HG02588 (cell line): ENCODE data around the gene SPRED2.

ENCODE experiments used
- ATAC-seq: cut with Tn5 transposase; IDR thresholded peaks from one replicate; pipeline ENCODE4 v1.9.1; 2021; ENCODE audit warnings: mild to moderate bottlenecking, moderate library complexity; ENCODE audit not compliant: unreplicated experiment

SPRED2 gene

DNA sequence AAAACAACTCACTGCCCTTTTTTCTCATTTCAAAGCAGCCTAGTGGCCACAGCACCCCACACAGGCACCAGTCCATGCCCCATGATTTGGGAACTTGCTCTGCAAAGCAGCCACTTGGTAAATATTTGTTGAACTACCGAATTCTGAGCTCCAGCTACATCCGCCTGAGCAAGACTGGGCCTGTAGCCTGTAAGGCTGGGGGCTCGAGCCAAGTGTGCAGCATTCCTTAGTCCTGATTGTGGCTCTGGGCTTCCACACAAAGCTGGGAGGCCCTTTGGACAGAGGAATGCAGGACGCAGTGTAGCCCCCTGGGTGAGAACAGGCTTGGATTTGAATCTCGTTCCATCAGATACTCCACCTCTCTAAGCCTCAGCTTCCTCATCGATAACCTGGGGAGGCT, 116.3 kb downstream of the SPRED2 start:
- ATAC-seq, result no peak

DNA sequence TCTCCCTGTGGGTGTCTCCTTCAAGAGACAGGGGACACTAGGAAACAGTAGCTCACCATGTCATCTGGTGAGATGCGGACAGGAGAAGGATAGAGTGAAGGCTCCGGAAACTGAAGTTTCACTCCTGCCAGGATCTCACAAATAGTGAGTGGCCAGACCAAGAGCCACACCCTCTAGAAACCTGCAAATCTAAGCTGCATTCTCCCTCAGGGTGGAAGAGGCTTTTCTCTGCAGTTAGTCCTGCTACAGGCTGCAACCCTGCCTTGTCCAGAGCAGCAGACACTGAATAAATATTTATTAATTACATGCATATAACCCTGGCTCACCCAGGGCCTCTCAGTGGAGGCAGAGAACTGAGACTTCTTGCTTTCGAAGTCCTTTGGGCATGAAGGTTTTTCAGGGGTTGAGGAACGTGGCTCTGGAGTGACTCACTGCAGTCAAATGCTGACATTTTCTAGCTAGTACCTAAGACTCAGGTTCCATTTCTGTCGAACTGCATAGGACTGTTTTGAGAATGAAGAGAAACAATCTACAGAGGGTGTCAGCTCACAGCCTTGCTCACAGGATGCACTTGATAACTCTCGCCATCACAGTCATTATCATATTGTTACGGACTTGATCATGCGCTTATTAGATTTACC, 117.5 kb downstream of the SPRED2 start:
- no peak for ATAC-seq

DNA sequence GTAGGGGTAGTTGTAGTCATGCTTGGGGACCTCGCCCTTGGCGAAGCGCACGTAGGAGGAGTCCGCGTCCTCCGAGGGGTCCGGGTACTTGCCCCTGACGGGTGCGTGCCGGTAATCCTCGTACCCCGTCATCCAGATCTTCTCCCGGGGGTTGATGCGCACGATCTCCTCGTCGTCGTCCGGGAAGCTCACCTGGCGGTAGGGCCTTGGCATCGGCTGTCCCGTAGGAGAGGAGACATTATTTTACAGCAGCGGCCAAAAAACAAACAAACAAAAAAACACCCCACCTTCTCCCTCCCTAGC, 118.5 kb downstream of the SPRED2 start:
- ATAC-seq, result no peak

DNA sequence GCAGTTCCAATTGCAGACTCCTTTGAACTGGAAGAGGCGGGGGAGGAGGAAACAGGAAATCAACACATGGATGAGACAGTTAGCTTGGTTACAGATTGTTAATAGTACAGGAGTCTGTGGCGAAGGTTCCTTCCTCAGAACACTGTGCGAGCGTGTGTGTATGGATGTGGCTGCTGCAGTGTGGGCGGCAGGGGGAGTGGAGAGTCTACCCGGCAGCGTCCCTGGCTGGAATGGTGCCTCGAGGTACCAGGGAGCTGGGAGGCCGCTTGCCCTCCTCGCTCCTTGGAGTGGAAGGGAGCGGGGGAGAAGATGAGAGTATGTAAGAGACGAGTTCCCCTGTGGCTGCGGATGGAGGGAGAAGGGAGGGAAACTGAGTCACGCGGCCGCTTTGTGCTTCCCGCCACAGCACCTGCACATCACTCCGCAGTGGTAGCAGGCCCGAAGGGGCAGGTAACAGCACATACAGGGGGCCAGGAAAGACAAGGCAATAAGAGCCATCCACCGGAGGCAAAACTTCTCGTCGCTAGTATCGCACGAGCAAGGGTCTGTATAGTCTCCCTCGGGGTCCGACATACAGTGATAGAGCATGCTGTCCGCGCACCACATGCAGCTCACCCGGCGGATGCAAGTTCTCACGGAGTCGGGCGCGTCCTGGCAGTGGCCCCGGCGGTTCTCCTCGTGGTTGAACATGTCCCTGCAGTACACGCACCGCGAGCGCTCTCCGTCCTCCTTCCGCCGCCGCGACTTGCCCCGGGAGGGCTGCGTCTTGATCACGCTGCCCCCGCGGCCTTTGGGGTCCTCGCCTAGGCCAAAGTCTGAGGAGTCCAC, 119.1 kb downstream of the SPRED2 start:
- ATAC-seq, result no peak

DNA sequence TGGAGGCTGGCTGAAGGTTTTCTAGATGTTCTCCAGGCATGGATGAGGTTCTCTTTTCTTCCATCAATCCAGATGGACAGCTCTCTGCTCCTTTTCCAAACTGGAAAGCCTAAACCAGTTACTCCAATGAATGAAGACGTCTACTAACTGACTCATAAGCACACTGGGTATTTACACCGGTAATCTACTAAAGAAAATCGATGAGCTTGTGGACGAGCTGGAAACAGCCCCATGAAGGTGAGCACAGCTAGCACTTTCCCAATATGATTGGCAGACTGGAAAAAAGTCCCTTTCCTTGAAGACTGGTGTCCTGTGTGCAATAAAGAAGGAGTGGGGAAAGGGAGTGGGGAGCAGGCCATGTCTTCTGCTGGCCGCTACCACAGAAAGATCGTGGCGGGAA, 120.8 kb downstream of the SPRED2 start:
- ATAC-seq, result no peak

DNA sequence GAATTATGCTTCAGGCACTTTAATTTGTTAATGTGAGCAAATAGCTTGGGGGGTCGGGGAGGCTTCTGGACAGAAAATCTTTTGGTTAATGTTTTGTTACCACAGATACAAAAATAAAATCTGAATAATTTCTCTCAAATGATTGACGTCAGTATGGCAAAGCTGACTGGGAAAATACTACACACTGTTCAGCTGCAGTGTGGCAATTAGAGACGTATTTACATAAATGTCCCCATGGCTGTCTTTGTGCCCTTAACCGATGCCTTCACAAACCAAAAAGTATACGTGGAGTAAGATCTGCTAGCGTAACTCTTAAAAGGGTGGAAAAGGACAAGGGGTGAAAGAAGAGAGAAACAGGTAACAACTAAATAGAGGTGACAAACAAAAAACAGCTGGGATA, 121.3 kb downstream of the SPRED2 start:
- ATAC-seq, result no peak

DNA sequence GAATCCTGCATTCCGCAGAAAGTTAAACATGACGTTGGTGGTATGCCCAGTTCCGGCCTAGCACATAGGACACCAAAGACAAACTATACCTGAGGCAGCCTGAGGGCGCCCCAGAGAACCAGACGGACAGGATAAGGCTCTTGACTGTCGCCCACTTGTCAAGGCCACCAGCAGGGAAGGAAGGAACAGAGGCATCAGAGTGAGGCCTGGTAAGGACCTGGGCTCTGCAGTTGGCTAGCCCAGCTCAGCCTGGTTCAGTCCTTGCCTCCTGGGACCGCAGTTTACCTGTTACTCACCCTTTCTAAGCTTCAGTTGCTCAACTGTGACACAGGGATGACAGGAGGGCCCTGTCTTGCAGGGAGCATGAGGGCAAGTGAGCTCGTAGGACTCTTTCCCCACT, 122.7 kb downstream of the SPRED2 start:
- no peak for ATAC-seq

DNA sequence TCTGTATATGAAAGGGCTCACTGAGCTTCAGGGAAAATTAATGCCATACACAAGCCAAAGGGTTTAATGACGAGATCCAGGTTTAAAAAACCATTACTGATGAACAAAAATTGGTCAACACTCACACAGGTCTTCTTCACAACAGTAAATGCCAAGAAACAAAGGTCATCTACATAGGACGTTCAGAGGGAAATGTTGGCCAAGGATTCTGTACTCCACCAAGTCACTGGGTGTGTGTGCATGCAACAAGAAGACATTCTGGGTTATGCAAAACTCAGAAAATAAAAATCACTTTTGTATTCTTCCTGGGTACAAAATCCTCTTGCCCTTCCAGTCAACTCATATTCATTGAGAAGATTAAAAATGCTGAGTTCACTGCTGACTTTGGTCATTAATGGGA, 126.5 kb downstream of the SPRED2 start:
- no peak for ATAC-seq

DNA sequence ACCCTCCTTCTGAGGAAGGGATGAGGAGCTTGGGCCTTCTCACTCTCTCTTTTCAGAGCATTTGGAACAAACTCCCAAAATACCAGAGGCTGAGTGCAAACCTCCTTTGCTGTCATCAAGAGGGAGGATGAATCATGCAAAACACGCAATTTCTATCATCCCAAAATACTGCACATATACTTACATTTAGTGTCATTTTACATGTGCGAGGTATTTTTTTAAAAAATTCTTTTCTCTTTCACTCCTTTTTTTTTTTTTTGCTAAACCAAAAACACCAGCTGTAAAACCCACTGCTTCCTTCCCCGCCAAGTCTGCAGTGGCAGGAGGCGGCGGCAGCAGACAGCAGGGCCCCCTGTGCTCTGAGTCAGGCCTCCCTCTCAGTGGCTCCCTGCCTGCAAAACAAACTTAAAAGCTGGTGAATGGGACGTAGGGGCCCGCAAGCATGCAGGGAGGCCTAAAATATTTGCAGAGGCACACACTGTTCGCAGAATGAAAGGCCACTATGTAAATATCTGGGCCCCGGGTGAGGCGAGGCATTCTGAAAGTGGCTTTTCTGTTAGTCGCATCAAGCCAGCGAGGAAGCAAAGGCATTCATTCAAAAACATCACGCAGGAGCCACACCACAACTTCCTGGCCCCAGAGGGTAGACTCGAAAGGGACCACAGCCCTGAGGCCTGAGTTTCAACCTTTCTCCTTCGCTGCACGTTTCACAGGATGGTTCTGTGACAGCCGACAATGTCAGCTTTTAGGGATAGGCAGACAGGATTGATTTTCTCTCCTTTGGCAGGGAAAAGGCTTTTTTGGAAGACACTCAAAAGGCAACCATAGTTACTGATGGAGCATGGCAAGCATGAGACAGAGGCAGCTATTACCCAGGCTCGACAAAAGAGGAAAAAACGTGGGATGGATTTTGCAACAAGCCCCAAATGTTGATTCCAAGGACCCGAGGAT, 131.4 kb downstream of the SPRED2 start:
- ATAC-seq, result peak; percentile 88

DNA sequence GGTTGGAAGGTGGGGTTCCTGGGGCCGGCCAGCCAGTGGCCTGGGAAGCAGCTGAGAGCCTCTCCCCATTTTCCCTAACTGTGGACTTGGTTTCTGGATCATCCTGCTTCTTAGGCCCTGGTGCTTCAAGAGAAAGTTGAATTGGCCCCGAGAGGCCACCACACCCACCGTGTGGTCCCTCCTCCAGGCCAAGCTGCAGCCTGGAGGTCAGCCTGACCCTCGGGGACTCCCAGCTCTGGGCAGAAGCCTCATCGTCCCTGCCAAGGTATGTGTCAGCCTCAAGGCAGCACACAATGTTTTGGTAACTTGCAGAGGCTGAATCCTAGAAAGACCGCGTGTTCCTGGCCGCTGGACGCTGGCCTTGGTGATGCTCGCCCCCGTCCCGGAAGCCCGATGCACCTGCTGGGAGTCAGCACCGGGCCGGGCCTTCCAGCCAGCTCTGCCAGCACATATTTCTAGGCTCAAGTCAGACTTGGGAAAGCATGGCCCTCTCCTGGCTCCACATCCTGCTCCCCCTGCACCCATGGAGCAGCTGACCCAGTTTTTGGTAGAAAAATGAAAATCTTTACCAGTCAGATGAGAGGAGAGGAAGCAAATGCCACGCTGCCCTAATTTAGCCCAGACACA, 132.2 kb downstream of the SPRED2 start:
- ATAC-seq, result no peak

DNA sequence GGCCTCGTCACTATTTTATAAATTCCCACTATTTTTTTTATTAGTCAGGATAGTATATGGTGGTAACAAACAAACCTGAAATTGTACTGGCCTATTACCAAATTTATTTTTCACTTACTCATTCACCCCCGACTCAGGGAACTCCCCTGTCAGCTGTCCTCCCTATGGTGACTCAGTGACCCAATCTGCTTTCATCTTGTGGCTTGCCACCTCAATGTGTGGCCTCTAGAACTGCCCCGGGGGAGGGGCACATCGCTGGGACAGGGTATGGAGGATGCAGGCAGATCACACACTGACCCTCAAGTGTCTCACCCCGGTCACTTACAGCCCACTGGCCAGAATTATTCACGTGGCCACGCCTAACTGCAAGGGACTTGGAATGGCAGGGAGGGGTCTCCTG, 133.2 kb downstream of the SPRED2 start:
- no peak for ATAC-seq

DNA sequence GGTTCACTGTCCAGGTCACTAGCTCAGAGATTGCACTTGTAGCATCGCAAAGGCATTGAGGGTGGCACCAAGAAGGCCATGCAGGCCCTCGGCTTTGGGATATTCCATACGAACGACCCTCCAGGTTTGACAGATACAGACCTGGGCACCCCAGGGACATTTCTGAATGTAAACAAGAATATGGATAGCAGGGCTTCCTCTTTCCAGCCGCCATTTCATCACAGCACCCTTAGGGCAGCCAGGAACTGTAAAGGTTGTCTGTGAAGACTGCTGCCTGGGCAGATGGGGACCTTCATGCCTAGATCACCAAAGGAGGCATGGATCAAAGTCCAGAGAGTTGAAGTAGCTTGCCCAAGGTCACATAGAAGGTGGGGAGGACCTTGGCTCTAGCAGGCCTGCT, 134.3 kb downstream of the SPRED2 start:
- no peak for ATAC-seq

DNA sequence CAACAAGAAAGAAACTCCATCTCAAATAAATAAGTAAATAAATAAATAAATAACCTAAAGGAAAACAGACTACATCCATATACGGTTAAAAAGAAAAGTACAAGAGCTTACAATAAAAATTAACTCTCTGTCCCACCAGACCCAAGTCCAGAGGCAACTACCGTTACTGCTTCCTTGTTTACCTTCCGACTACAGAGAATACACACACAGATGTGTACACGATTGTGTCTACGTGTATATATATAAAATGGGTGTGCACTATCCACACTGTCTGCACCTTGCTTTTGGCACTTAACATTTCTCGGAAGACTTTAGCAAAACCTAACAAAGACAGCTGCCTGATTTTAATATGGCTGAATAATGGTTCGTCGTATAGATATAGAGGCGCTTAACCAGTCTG, 134.9 kb downstream of the SPRED2 start:
- ATAC-seq, result no peak

DNA sequence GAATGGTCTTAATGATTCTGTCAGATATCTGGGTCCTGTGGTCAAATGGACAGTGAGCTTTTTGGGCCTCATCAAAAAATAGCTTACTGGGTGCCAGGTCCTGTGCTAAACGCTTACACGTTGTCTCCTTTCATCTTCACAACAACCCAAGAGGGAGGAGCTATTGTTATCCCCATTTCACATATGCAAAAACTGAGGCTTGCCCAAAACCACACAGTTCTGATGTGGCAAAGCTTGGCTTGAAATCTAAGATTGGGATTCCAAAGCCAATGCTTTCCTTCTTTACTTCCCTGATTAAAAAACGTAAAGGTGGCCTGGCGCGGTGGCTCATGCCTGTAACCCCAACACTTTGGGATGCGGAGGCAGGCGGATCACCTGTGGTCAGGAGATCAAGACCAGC, 135.4 kb downstream of the SPRED2 start:
- no peak for ATAC-seq

DNA sequence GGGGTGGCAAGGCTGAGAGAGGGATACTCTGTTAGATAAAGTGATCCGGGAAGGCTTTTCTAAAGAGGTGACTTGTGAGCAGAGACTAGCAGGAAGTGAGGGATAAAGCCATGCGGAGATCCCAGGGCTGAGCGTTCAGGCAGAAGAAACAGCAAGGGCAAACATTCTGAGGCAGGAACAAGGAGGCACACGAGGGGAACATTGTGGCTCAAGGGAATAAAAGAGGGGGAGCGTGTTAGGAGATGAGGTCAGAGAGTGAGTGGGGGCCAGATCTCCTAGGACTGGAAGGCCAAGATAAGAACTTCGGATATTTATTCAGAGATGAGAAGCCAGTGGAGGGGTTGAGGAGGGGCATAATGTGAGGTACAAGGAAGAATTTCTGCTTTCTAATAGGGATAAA, 137.7 kb downstream of the SPRED2 start:
- no peak for ATAC-seq

DNA sequence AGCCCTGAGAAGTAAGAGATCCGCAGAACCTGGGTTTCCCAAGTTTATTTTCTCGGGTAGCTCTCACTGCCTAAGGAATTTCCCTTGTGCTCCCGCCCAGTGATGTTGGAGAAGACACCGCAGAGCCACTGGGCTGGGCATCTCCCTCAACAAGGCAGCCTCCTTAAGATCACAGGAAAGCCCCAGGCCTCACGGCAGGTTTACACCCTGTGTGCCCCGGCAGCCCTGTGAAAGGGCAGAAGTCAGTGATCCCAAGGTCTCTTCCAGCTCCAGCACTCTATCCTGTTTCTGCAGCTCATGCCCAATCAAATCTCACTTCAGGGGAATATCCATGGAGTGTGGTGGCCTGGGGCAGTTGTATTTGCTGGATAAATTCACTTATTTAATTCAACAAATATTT, 138.3 kb downstream of the SPRED2 start:
- no peak for ATAC-seq

DNA sequence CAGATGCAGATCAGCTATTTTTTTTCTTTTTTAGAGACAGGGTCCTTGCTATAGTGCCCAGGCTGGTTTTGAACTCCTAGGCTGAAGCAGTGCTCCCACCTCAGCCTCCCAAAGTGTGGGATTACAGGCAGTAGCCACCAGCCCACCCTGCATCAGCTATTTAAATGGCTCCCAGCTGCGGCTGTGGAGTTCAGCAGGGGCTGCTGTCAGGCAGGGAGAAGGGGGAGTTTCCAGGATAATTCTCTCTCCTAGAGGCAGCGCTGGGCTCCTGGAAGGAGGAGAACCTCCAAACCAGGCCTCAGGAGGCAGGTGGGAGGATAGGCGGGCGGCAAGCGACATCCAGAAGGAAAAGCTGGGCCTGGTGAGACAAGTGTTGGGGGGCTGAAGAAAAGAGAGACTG, 139.0 kb downstream of the SPRED2 start:
- no peak for ATAC-seq

DNA sequence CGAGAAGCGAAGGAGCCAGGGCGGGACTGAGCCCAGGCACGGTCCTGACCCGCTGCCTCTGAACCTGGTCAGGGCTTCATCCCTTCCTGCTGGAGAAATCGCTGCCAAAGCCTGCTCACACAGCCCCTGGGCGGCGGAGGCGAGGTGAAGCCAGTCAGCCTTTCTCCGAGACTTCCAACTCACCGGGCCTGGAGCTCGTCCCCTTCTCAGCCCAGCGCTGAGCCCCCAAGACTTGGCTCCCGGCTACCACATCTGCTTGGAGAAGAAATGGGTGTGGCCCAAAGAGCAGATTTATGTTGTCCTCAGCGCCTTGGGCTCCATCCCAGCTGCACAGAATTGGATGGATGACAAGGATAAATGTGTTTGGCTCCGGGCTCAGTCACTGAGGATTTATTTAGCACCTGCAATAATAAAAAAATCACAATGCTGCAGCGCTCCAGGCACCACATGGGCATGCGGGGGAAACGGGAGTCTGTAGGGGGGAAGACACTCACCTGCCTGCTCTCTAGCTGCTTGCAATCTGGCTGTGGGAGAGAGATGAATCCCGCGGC, 139.9 kb downstream of the SPRED2 start:
- no peak for ATAC-seq

DNA sequence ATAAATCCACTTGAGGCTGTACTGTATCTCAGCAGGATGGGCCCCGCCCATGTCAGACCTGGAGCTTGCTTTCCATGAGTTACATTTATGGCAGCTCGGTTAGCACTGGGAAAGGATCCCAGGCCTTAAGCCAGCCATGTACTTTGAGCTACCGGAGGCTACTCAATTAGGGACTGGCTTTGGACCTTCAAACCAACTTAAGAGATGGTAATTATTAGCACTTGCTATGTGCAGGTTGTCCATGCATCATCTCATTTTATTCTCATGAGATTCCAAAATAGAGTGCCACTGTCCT, 140.3 kb downstream of the SPRED2 start:
- no peak for ATAC-seq

DNA sequence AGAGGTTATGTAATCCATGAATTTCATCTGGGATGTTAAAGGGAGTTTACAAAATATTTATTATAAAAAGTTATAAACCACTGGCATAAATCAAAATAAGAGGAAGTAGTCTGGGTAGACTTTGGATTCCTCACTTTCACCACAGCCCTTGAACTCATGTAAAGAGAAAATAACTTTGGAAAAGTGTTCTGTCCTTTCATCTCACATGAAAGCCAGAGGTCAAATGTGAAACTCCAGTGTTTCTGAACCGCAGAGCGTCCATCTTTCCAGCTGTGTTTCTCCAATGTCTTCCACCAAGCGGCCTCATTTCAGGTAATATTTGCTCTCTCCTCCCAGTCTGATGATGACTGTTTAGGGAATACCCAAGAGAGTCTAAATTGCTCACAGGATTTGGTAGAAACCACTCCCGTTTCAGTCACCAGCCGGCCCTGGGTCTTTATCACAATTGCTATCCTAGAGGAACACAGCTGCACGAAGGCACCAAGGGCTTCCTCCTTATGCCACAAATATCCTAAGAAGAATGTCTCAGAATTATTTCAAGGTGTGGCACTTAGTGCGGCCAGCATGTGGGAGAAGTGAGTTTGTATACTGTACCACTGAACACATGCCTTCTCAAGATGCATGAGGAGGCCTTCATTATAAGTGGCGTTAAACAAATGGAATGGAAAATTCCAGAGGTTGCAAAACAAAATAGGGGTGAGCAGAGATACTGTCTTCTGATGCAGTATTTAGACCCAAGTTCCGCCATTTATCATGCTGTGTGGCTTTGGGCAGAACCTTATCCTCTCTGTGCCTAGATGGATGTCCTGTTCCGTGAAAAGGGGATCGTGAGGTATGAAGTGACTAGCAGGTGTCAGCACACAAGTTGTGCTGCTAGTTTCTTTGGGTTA, 140.9 kb downstream of the SPRED2 start:
- no peak for ATAC-seq
